Hepatocyte (in vitro differentiated cells): ENCODE results near the gene TBC1D8. TPM values are rescaled to one million over a fixed set of nuclear protein-coding genes. Genes with fewer than 3 reads are reported as not detected.
"Not testable (repeated sequence)": the region's sequence is repeated elsewhere in the genome, so short reads cannot be mapped to it uniquely, and the experiment has no call there.

ENCODE experiments used
- DNase-seq: peaks from one replicate; pipeline ENCODE4 v3.0.0-alpha.2; 2016; ENCODE audit warnings: low spot score
- H2AFZ ChIP-seq: fragments of 200-600 bp; sonication (generic); 2 replicates; pipeline ENCODE4 v1.6.0; 2016; ENCODE audit warnings: antibody characterized with exemption, mild to moderate bottlenecking
- H3K27ac ChIP-seq: fragments of 200-600 bp; sonication (generic); 2 replicates; pipeline ENCODE4 v1.5.1; 2016; ENCODE audit warnings: mild to moderate bottlenecking
- H3K27me3 ChIP-seq: fragments of 200-600 bp; sonication (generic); 2 replicates; pipeline ENCODE4 v1.6.1; 2016
- H3K36me3 ChIP-seq: fragments of 200-600 bp; sonication (generic); replicated peaks from 2 replicates; pipeline ENCODE4 v1.5.1; 2016; ENCODE audit warnings: low read depth; ENCODE audit not compliant: insufficient read depth
- H3K4me1 ChIP-seq: fragments of 200-600 bp; sonication (generic); 2 replicates; pipeline ENCODE4 v1.5.1; 2016; ENCODE audit warnings: mild to moderate bottlenecking, moderate library complexity; ENCODE audit not compliant: insufficient read depth
- H3K4me2 ChIP-seq: fragments of 200-600 bp; sonication (generic); 2 replicates; pipeline ENCODE4 v1.6.0; 2016
- H3K4me3 ChIP-seq: fragments of 200-600 bp; sonication (generic); 2 replicates; pipeline ENCODE4 v1.5.1; 2016; ENCODE audit warnings: mild to moderate bottlenecking
- H3K79me2 ChIP-seq: fragments of 200-600 bp; sonication (generic); 2 replicates; pipeline ENCODE4 v1.6.0; 2017; ENCODE audit warnings: mild to moderate bottlenecking
- H3K9me2 ChIP-seq: fragments of 200-600 bp; sonication (generic); replicated peaks from 2 replicates; pipeline ENCODE4 v1.6.0; 2017; ENCODE audit warnings: mild to moderate bottlenecking; ENCODE audit not compliant: insufficient read depth
- H3K9me3 ChIP-seq: fragments of 200-600 bp; sonication (generic); 2 replicates; pipeline ENCODE4 v1.5.1; 2016; ENCODE audit warnings: low read depth, mild to moderate bottlenecking
- H4K20me1 ChIP-seq: fragments of 200-600 bp; sonication (generic); 2 replicates; pipeline ENCODE4 v1.6.0; 2016; ENCODE audit warnings: mild to moderate bottlenecking; ENCODE audit not compliant: insufficient read depth, poor library complexity, severe bottlenecking
- CTCF ChIP-seq: fragments of 200-600 bp; sonication (generic); IDR thresholded peaks from 2 replicates; pipeline ENCODE4 v1.5.1; 2016; ENCODE audit warnings: antibody characterized with exemption, mild to moderate bottlenecking; ENCODE audit not compliant: poor library complexity
- EZH2 ChIP-seq: fragments of 200-600 bp; sonication (generic); IDR thresholded peaks from 2 replicates; pipeline ENCODE4 v1.6.1; 2016; ENCODE audit warnings: antibody characterized with exemption, mild to moderate bottlenecking, borderline replicate concordance
- EZH2phosphoT487 ChIP-seq: fragments of 200-600 bp; sonication (generic); IDR thresholded peaks from one replicate; pipeline ENCODE4 v1.6.1; 2018; ENCODE audit warnings: antibody characterized with exemption, mild to moderate bottlenecking, low read depth, moderate library complexity; ENCODE audit not compliant: unreplicated experiment, severe bottlenecking
- WGBS: methylation state at CpG from one replicate; pipeline ENCODE4 v1.1.6; 2016; ENCODE audit warnings: low lambda C conversion rate; ENCODE audit errors: missing lambda C conversion rate; 5-methylcytosine and 5-hydroxymethylcytosine counted together
- polyA plus RNA-seq: library from polyadenylated mRNA; unstranded; fragments of >200 nt; fragmentation: Nextera tagmentation; extraction: Ambion mirVana; gene quantifications from 2 replicates; pipeline ENCODE4 v1.2.1, GENCODE V29; 2016
- total RNA-seq: library from RNA; depleted of rRNA; stranded (reverse); fragments of >200 nt; gene quantifications from 2 replicates; pipeline ENCODE4 v1.2.3, GENCODE V29; 2014

Gene TBC1D8
- total and polyA plus RNA-seq, 2 experiments from 2014 or later = 10.1 to 15.8 TPM

GRCh38 chr2:101168706-101169105, 17.5 kb upstream of the TBC1D8 start:
- WGBS = 100% methylated on average over 1 of the region's 1 CpG
- H3K79me2 ChIP-seq = no peaks in the 10 kb centered on the region
- no peaks in the 10 kb centered on the region for H3K27me3 ChIP-seq
- no peaks in the 10 kb centered on the region for H3K9me2 ChIP-seq
- H4K20me1 ChIP-seq = no peaks in the 10 kb centered on the region
- H3K36me3 ChIP-seq = no peaks in the 10 kb centered on the region
- no peak overlapping the region for H2AFZ ChIP-seq
- TF ChIP-seq EZH2phosphoT487 = no peak
- TF ChIP-seq EZH2 = no peak
- no peak for TF ChIP-seq CTCF
- no peaks in the 10 kb centered on the region for H3K4me1 ChIP-seq
- H3K27ac ChIP-seq = no peak overlapping the region
- H3K4me3 ChIP-seq = no peak overlapping the region
- DNase-seq = no peak
- no peaks in the 10 kb centered on the region for H3K9me3 ChIP-seq
- H3K4me2 ChIP-seq = no peak overlapping the region

GRCh38 chr2:101167532-101167931, 16.4 kb upstream of the TBC1D8 start:
- not testable (repeated sequence) for H3K9me3 ChIP-seq, H3K27me3 ChIP-seq, H2AFZ ChIP-seq, H4K20me1 ChIP-seq, H3K4me2 ChIP-seq, H3K27ac ChIP-seq, H3K36me3 ChIP-seq, H3K4me3 ChIP-seq, DNase-seq, H3K9me2 ChIP-seq, H3K79me2 ChIP-seq, H3K4me1 ChIP-seq
- WGBS = 90% methylated on average over 2 of the region's 2 CpGs

GRCh38 chr2:101164021-101164420, 12.8 kb upstream of the TBC1D8 start:
- Histone ChIP-seq H3K27me3 (no peaks in the 10 kb centered on the region), H3K4me3 (no peak overlapping the region), H3K4me1 (no peaks in the 10 kb centered on the region), H3K27ac (no peak overlapping the region), H3K4me2 (no peak overlapping the region), H3K79me2 (no peaks in the 10 kb centered on the region), H4K20me1 (no peaks in the 10 kb centered on the region), H2AFZ (no peak overlapping the region), H3K9me2 (no peaks in the 10 kb centered on the region), H3K36me3 (no peaks in the 10 kb centered on the region), H3K9me3 (no peaks in the 10 kb centered on the region)
- no peak for DNase-seq
- WGBS = 100% methylated on average over 2 of the region's 2 CpGs
- no peak for TF ChIP-seq CTCF
- TF ChIP-seq EZH2phosphoT487 = no peak
- TF ChIP-seq EZH2 = no peak

GRCh38 chr2:101162561-101163330, 11.6 kb upstream of the TBC1D8 start:
- no peaks in the 10 kb centered on the region for H3K27me3 ChIP-seq
- no peaks in the 10 kb centered on the region for H3K36me3 ChIP-seq
- H3K9me3 ChIP-seq = no peaks in the 10 kb centered on the region
- no peak for DNase-seq
- H3K27ac ChIP-seq = no peak overlapping the region
- TF ChIP-seq CTCF = no peak
- TF ChIP-seq EZH2 = no peak
- no peak for TF ChIP-seq EZH2phosphoT487
- 62% methylated on average over 9 of the region's 9 CpGs for WGBS
- no peaks in the 10 kb centered on the region for H3K4me1 ChIP-seq
- no peaks in the 10 kb centered on the region for H3K9me2 ChIP-seq
- H3K4me2 ChIP-seq = no peak overlapping the region
- no peaks in the 10 kb centered on the region for H4K20me1 ChIP-seq
- no peaks in the 10 kb centered on the region for H3K79me2 ChIP-seq
- H3K4me3 ChIP-seq = no peak overlapping the region
- no peak overlapping the region for H2AFZ ChIP-seq
